Uterus (tissue), 4 donors: Measurements from ENCODE around the gene SLC6A4. TPM values are rescaled to one million over a fixed set of nuclear protein-coding genes. Genes with fewer than 3 reads are reported as not detected.

Source experiments
- DNase-seq, 2 donors: peaks; one replicate each; pipeline ENCODE4 v3.0.0-alpha.2; 2019 to 2020
- H3K27ac ChIP-seq, 2 donors: fragments of 200-600 bp; sonication (generic); 1 replicate in 1 of 2; 2 replicates in 1 of 2; pipeline ENCODE4 v1.5.1; 2016 to 2018
- H3K27me3 ChIP-seq, 2 donors: fragments of 200-600 bp; sonication (generic); one replicate each; pipeline ENCODE4 v1.5.1; 2018 to 2019; ENCODE audit warnings: control low read depth in 1 of 2
- H3K36me3 ChIP-seq, 2 donors: fragments of 200-600 bp; sonication (generic); one replicate each; pipeline ENCODE4 v1.5.1; 2019; ENCODE audit warnings: control low read depth in 1 of 2
- H3K4me1 ChIP-seq, 2 donors: fragments of 200-600 bp; sonication (generic); one replicate each; pipeline ENCODE4 v1.5.1; 2018 to 2019; ENCODE audit warnings: control low read depth in 1 of 2
- H3K4me3 ChIP-seq, 2 donors: fragments of 200-600 bp; sonication (generic); 1 replicate in 1 of 2; 2 replicates in 1 of 2; pipeline ENCODE4 v1.5.1; 2018 to 2019; ENCODE audit warnings: mild to moderate bottlenecking in 1 of 2
- H3K9me3 ChIP-seq, 2 donors: fragments of 200-600 bp; sonication (generic); one replicate each; pipeline ENCODE4 v1.5.1; 2019; ENCODE audit warnings: control low read depth in 1 of 2
- CTCF ChIP-seq, 4 experiments: fragments of 200-600 bp in 2 of 4; fragments of 450-650 bp in 2 of 4; sonication (generic) in 2 of 4; IDR thresholded peaks; one replicate each; pipeline ENCODE4 v1.5.1; 2016 to 2019; ENCODE audit warnings: antibody characterized with exemption in 4 of 4, mild to moderate bottlenecking in 2 of 4, moderate library complexity in 1 of 4
- POLR2A ChIP-seq, 2 donors: fragments of 450-650 bp; IDR thresholded peaks; one replicate each; pipeline ENCODE4 v1.6.1; 2016; ENCODE audit warnings: antibody characterized with exemption in 2 of 2, mild to moderate bottlenecking in 1 of 2, moderate library complexity in 1 of 2
- intact Hi-C: fragments of 100-400 bp; cut with DNase I; formaldehyde crosslinking; loops from one replicate; pipeline ENCODE4 v1.15.1; 2023; ENCODE audit warnings: low total_unique reads
- total RNA-seq, 4 donors: library from RNA; depleted of rRNA in 3 of 4; stranded (reverse); fragments of >200 nt in 3 of 4; gene quantifications; one replicate each; pipeline versions ENCODE4 v1.1.0 to v1.2.4, GENCODE V29; 2014 to 2023
- donor health status: DM: yes; HTN: yes; CAD: no.

The SLC6A4 gene
- total RNA-seq, 4 donors from 2014 or later = 0.30 to 0.90 TPM; not detected in 2

GRCh38 chr17:30221346-30221745, 14.2 kb downstream of the SLC6A4 start:
- H3K27me3 ChIP-seq = no peaks in the 10 kb centered on the region
- H3K4me3 ChIP-seq = no peak overlapping the region
- H3K4me1 ChIP-seq = no peaks in the 10 kb centered on the region
- no peak overlapping the region for H3K27ac ChIP-seq
- TF ChIP-seq POLR2A (IDR thresholded peaks at IDR 0.05) (no peak), CTCF (IDR thresholded peaks at IDR 0.05) (no peak)
- H3K9me3 ChIP-seq = no peaks in the 10 kb centered on the region
- intact Hi-C loops = no loop called here
- no peak for DNase-seq
- no peaks in the 10 kb centered on the region for H3K36me3 ChIP-seq

GRCh38 chr17:30220414-30220813, 15.1 kb downstream of the SLC6A4 start:
- Histone ChIP-seq H3K4me3 (no peak overlapping the region), H3K36me3 (no peaks in the 10 kb centered on the region), H3K4me1 (no peaks in the 10 kb centered on the region), H3K27ac (no peak overlapping the region), H3K9me3 (no peaks in the 10 kb centered on the region), H3K27me3 (no peaks in the 10 kb centered on the region)
- intact Hi-C loops = no loop called here
- DNase-seq = no peak
- TF ChIP-seq POLR2A (IDR thresholded peaks at IDR 0.05) = no peak
- TF ChIP-seq CTCF (IDR thresholded peaks at IDR 0.05) = no peak

GRCh38 chr17:30219833-30220232, 15.7 kb downstream of the SLC6A4 start:
- no peak overlapping the region for H3K4me3 ChIP-seq
- TF ChIP-seq CTCF (IDR thresholded peaks at IDR 0.05) (no peak), POLR2A (IDR thresholded peaks at IDR 0.05) (no peak)
- no peaks in the 10 kb centered on the region for H3K9me3 ChIP-seq
- intact Hi-C loops = no loop called here
- no peaks in the 10 kb centered on the region for H3K27me3 ChIP-seq
- no peak for DNase-seq
- H3K27ac ChIP-seq = no peak overlapping the region
- no peaks in the 10 kb centered on the region for H3K4me1 ChIP-seq
- no peaks in the 10 kb centered on the region for H3K36me3 ChIP-seq

GRCh38 chr17:30219315-30219714, 16.2 kb downstream of the SLC6A4 start:
- Histone ChIP-seq H3K27ac (no peak overlapping the region), H3K9me3 (no peaks in the 10 kb centered on the region), H3K27me3 (no peaks in the 10 kb centered on the region), H3K4me1 (no peaks in the 10 kb centered on the region), H3K36me3 (no peaks in the 10 kb centered on the region), H3K4me3 (no peak overlapping the region)
- no peak for DNase-seq
- TF ChIP-seq POLR2A (IDR thresholded peaks at IDR 0.05) (no peak), CTCF (IDR thresholded peaks at IDR 0.05) (no peak)
- intact Hi-C loops = no loop called here

GRCh38 chr17:30218799-30219198, 16.7 kb downstream of the SLC6A4 start:
- TF ChIP-seq POLR2A (IDR thresholded peaks at IDR 0.05) = no peak
- Histone ChIP-seq H3K4me1 (no peaks in the 10 kb centered on the region), H3K27ac (no peak overlapping the region), H3K36me3 (no peaks in the 10 kb centered on the region), H3K4me3 (no peak overlapping the region), H3K9me3 (no peaks in the 10 kb centered on the region), H3K27me3 (no peaks in the 10 kb centered on the region)
- intact Hi-C loops = no loop called here
- DNase-seq = no peak

GRCh38 chr17:30217746-30218245, 17.7 kb downstream of the SLC6A4 start:
- TF ChIP-seq CTCF (IDR thresholded peaks at IDR 0.05) (no peak), POLR2A (IDR thresholded peaks at IDR 0.05) (no peak)
- H3K4me1 ChIP-seq = no peaks in the 10 kb centered on the region
- H3K36me3 ChIP-seq = no peaks in the 10 kb centered on the region
- DNase-seq = no peak
- no peaks in the 10 kb centered on the region for H3K27me3 ChIP-seq
- H3K4me3 ChIP-seq = no peak overlapping the region
- intact Hi-C loops = no loop called here
- H3K9me3 ChIP-seq = no peaks in the 10 kb centered on the region
- H3K27ac ChIP-seq = no peak overlapping the region
